ENCODE measurements around the gene SGSH. TPM values are rescaled to one million over a fixed set of nuclear protein-coding genes. Genes with fewer than 3 reads are reported as not detected.
"Not testable (repeated sequence)": the region's sequence is repeated elsewhere in the genome, so short reads cannot be mapped to it uniquely, and the experiment has no call there.

Gene SGSH
- 28.7 TPM for polyA plus RNA-seq (2013, experiment 1 of 2; ENCODE audit: insufficient read length)
- polyA plus RNA-seq (2013, experiment 2 of 2; ENCODE audit: insufficient read length), result 30.9 TPM

DNA sequence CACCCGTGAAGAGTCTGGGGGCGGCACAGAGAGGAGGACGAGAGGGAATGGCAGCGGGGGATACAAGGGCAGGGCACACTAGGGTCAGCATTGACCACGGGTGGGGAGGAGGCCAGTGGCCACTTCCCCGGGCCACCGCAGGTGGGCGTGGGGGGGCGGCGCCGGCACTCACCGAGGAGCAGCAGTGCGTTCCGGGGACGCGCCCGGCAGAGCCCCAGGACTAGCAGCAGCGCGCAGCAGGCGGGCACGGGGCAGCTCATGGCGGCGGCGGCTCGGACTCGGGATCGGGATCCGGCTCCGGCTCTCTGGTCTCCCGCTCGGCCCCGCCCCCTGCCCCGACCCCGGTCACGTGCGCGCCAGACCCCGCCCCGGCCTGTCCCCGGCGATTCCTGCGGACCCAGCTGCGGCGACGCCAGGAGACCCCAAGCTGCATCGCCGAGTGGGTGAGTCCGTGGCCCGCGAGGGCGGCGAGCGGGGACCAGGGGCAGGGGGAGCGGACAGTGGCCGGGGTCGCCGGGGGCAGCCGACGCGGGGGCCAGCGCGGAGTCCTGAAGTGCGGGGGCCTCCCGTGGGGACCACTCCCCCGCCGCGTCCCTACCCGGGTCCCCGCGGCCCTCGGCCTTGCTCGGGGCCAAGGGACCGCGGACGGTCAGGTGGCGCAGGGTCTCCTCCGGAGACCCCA is at the start of gene SGSH, which contains the start of gene SLC26A11:
SGSH (minus strand) TSS at position 280 of the 682 bp plus-strand sequence; CDS start at position 260, 20 bp downstream.
SLC26A11 (plus strand) TSS at position 374 of the 682 bp plus-strand sequence. CDS start 1,134 bp downstream, outside the sequence.
- DNase-seq, result peak; percentile 50

DNA sequence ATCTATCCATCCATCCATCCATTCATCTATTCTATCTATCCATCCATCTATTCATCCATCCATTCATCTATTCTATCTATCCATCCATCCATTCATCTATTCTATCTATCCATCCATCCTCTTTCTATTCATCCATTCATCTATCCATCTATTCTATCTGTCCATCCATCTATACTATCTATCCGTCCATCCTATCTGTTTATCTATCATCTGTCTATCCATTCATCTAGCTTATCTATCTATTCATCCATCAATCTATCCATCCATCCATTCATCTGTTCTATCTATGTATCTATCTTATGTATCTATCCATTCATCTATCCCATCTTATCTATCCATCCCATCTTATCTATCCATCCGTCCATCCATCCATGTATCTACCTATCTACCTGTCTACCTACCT is 49.3 kb upstream of the SGSH start:
- no peak for DNase-seq

DNA sequence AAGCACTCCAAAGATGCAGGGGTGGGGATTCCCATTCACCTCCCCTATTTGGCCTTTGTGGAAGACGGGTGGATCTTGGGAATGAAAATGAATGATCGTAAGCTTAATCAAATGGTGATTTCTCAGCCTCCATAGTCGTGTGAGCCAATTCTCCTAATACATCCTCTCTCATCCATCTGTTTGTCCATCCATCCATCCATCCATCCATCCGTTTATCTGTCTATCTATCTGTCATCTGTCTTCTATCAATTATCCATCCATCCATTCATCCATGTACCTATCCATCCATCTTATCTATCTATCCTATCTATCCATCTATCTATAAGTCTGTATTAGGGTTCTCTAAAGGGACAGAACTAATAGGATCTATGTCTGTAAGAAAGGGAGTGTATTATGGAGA is 48.3 kb upstream of the SGSH start:
- no peak for DNase-seq

DNA sequence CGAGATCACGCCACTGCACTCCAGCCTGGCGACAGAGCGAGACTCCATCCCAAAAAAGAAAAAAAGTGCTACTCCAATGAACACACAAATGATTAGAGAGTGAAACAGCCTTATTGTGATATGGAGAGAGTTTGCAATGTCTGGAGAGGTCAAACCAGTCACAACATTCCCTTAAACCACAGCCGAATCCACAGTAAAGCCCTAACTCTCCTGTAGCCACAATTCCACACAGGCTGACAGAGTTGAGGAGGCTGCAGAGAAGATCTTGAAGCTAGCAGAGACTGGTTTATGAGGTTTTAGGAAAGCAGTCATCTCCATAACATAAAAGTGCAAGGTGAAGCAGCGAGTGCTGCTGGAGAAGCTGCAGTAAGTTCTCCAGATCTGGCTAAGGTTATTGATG is 47.3 kb upstream of the SGSH start:
- no peak for DNase-seq

DNA sequence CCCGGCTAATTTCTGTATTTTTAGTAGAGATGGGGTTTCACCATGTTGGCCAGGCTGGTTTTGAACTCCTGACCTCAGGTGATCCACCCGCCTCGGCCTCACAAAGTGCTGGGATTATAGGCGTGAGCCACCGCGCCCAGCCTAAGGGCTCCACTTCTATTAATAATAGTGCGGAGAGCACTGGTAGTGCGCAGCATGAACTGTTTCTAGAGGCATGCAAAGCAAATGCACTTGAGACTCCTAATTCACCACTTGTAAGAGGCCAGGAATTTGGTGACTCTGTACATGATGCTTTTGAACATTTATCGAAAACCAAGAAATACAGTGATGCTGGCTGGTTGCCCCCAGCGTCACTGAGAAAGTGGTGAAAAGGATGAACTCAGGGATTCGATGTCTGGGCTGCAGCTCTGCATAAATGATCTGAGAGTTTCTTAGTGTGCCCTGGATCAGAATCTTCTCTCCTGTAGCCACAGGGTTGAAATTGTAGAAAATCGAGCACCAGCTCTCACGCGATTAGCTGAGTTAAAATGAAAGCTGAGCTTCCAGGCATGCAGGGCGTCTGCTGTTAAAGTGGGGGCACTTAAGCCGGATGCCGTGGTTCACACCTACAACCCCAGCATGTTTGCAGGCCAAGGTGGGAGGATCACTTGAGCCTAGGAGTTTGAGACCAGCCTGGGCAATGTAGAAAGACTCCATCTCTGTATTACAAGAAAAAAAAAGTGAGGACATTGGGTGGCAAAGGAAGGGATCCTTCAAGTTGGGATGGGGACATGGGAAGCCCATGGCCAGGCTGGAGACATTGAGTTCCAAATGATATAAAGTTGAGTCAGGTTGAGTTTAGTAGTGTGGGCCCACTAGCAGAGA is 45.3 kb upstream of the SGSH start:
- no peak for DNase-seq

DNA sequence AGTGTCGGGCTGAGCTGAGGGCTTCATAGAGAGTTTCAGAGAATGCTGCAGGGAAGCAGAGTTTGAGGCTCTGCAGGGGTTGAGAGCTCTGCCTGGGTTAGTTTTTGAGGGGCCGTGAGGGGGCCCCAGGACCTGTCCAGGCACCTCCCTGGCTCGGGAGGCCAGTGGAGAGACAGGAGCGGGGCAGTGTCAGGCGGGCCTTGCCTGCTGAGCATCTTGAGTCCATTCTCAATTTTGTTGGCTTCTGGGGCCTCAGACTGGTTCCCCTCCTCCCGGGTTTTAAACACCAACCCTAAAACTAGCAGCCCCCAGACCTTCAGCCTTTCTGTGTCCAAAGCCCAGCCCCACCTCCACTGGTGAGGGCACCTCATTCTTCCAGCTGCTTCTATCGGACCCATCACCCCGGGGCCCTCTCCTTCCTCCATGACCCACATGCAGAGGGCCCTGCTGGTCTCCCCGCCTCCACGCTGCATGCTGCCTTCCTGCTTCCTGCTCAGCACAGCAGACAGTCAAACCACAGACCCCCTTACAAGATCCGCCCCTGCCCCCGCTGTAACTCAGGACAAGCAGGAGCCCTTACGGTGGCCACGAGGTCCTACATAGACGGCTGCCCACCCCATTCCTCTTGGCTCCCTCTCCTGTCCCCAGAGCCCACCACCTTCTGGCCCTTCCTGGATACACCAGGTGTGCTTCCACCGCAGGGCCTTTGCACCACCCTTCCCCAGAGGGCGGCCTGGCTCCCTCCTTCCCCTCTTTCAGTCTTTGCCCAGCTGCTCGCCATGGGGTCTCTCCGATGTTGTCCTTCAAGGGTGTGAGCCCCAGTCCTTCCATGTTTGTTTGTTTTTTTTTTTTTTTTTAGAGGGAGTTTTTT is 44.3 kb upstream of the SGSH start:
- DNase-seq, result no peak

DNA sequence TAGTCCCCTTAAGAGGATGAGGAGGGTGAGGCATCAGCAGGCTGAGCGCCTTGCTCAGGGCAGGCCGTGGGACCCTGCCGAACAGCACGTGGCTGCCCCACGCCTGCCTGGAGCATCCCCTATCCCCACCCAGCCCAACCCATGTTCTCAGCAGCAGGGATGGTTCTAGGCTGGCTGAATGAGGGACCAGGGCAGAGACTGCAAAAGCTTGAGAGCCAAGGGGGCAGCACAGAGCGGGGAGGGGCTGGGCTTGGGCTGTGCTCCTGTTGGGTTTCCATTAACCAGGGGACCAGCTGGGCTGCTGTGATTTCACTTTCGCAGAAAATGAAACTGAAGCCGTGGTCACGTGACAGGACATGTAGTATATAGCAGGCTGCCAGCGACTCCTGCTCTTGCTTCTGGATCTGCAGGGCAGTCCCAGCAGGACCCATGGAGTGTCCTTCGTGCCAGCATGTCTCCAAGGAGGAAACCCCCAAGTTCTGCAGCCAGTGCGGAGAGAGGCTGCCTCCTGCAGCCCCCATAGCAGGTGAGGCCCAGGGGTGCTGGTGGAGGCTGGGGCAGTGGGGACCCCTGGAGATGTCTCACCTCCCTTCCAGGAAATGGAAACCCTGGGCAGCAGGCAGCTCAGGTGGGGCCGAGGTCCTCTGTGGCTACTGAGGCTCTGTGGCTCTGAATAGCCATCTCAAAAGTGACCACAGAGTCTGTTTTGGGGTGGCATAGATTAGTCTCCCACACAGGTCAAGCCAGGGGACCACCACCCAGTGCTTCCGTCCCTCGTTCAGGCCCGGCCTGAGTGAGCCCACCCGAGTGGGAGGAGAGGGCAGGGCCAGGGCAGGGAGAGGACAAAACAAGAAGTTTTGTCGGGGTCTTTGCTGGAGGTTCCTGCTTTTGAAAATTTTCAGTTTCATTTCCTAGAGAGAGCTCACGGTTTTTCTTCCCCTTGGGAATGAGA is 43.4 kb upstream of the SGSH start:
- peak; percentile 69 for DNase-seq

DNA sequence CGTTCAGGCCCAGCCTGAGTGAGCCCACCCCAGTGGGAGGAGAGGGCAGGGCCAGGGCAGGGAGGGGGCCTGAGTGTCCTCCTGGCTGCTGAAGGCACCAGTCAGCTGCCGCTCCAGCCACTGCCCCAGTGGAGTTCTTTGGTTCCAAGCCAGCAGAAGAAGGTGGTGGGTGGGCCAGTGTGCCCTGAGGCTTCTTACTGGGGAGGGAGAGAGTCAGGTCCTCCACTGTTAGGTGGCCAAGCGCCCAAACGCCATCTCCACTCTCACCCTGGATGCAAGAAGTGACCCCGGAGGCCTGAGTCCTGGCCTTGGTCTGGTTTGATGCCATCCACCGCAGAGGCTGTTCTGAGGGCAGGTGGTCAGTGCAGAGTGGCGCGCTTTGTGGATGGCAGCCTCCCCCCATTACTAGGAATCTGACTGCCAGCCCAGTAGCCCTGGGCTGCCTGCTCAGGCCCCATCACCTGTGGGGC is 42.7 kb upstream of the SGSH start:
- DNase-seq, result no peak

DNA sequence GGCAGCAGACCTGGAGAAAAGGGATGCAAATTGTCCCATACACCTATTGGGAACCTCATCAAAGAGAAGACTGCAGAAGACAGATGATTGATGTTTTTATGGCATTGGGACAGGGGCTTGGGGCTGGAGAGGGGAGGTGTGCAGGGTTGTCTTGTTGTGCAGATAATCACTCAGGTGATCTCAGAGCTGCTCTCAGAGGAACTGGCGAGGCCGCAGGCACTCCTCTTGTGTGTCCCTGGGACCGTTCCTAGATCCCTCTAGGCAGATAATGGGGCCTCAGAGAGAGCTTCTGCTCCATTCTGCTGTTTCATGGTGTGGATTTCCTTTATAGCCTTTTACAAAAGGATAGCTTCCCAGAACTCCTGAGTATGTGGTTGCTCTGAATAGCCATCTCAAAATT is 42.2 kb upstream of the SGSH start:
- DNase-seq, result no peak

DNA sequence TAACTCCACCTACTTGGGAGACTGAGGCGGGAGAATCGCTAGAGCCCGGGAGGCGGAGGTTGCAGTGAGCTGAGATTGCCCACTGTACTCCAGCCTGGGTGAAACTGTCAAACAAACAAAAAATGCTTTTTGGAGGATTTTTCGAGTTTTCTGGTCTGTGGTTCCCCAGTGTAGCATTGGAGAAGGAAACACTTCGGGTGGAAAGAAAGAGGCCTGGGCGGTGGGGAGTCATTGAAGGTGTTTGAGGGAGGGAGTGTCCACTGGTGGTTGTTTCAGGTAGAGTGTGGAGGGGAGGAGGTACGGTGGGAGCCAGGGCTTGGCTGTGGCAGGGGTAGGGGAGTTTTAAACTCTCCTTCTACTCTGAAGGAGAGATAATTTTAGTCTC is 41.8 kb upstream of the SGSH start:
- no peak for DNase-seq

DNA sequence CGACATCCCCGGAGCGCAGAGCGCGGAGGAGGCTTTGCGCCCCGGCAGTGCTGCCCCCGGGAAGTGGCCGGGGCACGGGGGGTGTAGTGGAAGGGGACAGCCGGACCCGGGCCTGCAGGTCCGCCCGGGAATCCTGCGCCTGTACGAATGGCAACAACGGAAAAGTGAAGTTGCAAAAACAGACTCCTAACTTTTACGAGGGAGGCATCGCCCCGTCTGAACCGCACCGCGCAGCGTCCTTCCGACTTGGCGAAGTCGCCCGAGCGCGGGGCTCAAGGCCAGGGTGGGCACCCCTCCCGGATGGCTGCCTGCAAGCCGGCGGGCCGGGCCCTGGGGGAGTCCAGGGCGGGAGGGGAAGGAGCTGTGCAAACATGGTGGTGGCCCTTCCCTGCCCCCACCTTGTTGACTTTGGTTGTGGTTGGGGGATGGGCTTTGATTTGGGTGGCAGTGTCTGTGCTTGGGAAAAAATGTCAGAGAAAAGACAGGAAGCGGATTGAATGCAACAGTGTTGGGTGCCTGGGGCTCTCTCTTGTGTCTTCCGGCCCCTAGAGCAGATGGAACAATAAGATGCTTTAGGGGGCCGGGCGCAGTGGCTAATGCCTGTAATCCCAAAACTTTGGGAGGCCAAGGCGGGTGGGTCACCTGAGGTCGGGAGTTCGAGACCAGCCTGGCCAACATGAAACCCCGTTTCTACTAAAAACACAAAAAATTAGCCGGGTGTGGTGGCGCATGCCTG is 41.2 kb upstream of the SGSH start:
- DNase-seq, result peak; percentile 58

DNA sequence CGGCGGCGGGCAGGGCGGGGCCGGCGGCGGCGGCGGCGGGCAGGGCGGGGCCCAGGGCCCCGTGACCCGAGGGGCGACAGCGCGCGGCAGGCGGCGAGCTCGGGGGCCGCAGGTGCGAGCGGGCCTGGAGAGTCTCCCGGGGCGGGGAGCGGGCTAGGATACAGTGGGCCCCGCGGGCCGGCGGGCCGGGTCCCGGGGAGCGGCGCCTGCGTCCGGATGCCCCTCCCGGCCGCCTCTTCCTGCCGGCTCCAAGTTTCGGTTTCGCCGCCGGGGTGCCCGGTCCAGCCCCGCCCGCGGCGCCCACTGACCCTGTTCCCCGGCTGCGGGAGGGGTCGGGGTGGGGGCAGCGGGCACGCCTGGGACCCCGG is 40.6 kb upstream of the SGSH start, which contains the start of gene RNF213:
RNF213 (plus strand) TSS at position 62 of the 368 bp plus-strand sequence. CDS start 2,830 bp downstream, outside the sequence.
- DNase-seq, result peak; percentile 31

DNA sequence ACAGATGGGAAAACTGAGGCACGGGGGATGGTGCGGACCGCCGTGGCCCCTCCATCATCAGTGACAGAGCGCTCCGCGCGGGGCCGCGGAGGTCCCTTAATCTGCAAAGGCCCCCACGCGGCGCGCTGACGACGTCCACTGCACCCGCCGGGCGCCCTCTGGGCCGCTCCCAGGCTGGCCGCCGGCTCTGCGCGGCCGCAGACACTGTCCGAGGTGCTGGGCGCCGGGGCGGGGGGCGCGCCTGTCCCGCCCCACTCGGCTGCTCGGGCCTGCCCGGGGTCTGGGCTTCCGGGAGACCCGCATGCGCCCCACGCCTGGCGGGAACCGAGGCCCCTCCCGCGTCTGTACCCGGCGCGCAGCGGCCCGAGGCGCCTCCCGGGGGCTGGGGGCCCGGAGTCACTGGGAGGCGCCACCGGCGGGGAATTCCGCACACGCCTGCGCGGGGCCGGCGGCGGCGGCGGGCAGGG is 40.0 kb upstream of the SGSH start:
- DNase-seq, result peak; percentile 75

DNA sequence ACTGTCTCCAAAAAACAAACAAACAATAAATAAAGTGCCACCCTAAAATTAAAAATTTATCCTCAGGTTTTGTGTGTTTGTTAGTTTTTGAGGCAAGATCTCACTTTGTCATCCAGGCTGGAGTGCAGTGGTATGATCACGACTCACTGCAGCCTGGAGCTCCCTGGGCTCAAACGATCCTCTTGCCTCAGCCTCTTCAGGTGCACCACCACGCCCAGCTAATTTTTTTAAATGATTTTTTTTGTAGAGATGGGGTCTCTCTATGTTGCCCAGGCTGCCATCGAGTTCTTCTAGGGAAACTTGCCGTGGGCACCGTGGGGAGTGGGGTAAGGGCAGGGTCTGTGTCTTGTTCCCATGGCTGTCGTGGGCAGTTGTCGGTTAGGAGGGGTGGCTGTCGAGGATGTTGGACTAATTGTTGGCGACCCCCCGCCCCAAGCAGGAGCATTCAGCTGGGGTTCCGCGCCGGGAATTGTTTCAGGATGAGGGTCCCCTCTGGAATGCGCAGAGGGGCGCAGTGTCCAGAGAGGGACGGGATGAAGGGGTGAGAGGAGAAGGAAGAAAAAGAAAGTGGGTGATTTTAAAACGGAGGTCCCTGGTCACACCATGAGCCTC is 39.4 kb upstream of the SGSH start:
- DNase-seq, result no peak

DNA sequence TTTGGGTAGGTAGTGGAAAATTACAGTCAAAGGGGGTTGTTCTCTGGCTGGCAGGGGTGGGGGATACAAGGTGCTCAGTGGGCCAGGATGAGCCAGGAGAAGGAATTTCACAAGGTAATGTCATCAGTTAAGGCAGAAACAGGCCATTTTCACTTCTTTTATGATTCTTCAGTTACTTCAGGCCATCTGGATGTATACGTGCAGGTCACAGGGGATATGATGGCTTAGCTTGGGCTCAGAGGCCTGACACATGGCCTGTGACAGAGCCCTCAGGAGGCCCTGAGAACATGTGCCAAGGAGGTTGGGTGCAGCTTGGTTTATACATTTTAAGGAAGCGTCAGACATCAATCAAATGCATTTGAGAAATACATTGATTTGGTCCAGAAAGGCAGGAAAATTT is 38.2 kb upstream of the SGSH start:
- not testable (repeated sequence) for DNase-seq

DNA sequence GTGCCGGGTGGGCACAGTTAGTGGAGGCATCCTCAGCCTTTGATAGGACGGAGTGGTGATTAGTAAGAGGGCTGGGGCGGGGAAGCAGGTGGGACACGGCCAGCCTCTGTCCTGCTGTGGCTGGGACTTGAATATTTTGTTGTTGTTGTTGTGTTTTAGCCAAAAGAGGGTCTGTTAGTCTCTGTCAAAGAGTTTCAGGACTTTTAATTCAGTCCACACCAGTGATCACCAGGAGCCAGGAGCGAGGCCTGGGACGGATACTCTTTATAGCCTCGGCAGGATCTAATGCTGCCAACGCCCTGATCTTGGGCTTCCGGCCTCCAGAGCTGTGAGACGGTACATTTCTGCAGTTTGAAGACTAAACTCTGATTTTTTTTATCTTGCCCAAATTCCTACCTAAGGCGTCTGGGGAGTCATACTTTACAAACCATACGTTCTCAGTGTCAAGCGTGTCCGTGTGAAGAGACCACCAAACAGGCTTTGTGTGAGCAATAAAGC is 37.6 kb upstream of the SGSH start:
- no peak for DNase-seq

DNA sequence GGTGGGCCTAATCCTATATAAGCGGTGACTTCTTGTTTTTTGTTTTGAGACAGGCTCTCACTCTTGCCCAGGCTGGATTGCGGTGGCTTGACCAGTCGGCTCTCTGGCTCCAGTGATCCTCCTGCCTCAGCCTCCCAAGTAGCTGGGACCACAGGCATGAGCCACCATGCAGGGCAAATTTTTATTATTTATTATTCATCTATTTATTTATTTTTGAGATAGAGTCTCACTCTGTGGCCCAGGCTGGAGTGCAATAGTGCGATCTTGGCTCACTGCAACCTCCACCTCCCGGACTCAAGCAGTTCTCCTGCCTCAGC is 35.9 kb upstream of the SGSH start:
- DNase-seq, result no peak

DNA sequence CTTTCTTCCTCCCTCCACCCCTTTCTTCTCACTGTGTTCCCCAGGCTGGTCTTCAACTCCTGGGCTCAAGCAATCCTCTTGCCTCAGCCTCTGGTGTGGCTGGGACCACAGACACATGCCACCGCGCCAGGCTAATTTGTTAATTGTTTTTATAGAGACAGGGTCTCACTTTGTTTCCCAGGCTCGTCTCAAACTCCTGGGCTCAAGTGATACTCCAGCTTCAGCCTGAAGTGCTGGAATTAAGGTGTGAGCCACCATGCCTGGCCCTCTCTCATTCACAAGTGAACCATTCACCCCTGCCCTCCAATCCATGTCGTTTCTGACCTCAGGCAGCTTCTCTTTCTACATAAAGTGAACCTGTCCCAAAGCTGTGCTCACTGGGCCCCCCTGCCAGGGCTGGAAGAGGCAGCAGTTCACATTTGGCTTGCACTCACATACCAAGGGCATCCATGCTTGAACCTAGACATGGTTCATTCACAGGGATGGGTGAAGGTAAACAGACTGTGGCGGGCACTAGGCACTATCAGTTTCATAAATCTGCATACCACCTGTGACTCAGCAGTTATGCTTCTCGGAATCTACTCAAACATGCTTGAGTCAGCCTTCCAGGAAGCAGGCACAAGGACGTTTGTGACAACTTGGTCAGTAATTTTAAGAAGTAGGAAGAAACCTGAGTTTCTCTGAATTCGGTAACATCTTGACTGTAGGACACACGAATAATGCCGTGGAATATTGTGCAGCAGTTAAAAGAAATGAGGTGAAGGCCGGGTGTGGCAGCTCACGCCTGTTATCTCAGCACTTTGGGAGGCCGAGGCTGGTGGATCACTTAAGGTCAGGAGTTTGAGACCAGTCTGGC is 34.5 kb upstream of the SGSH start:
- DNase-seq, result peak; percentile 91

Data from fibroblast of skin of abdomen (primary cell).